Effector memory CD8-positive, alpha-beta T cell (primary cell): Measurements from ENCODE around the gene COTL1.
A peak's percentile ranks its signal among the peaks of the same experiment; 100 is the strongest.
"Not testable (repeated sequence)": the region's sequence is repeated elsewhere in the genome, so short reads cannot be mapped to it uniquely, and the experiment has no call there.

ENCODE experiments used
- ATAC-seq: fragments of 150-1000 bp; cut with Tn5 transposase; replicated peaks from 2 replicates; pipeline ENCODE4 v1.10.0; 2021; ENCODE audit warnings: mild to moderate bottlenecking, moderate library complexity
- DNase-seq, 3 experiments: peaks; one replicate each; pipeline ENCODE4 v3.0.0; 2021
- H3K27ac Mint-ChIP-seq, 2 donors: one replicate each; pipeline ENCODE4 v1.8.0; 2022; ENCODE audit warnings: mild to moderate bottlenecking in 2 of 2, mixed read lengths in 2 of 2, moderate library complexity in 2 of 2
- H3K27me3 Mint-ChIP-seq, 2 donors: one replicate each; pipeline ENCODE4 v1.8.0; 2022; ENCODE audit warnings: mixed read lengths in 2 of 2
- H3K36me3 Mint-ChIP-seq: one replicate; pipeline ENCODE4 v1.8.0; 2022; ENCODE audit warnings: mild to moderate bottlenecking, moderate library complexity, mixed read lengths; ENCODE audit not compliant: insufficient read depth
- H3K4me1 Mint-ChIP-seq, 2 donors: one replicate each; pipeline ENCODE4 v1.8.0; 2022; ENCODE audit warnings: low read depth in 2 of 2, mixed read lengths in 2 of 2
- H3K4me3 Mint-ChIP-seq, 2 donors: one replicate each; pipeline ENCODE4 v1.8.0; 2022; ENCODE audit warnings: mild to moderate bottlenecking in 2 of 2, mixed read lengths in 2 of 2, moderate library complexity in 2 of 2
- H3K9me3 Mint-ChIP-seq, 2 donors: one replicate each; pipeline ENCODE4 v1.8.0; 2022; ENCODE audit warnings: mixed read lengths in 2 of 2

Gene COTL1

DNA sequence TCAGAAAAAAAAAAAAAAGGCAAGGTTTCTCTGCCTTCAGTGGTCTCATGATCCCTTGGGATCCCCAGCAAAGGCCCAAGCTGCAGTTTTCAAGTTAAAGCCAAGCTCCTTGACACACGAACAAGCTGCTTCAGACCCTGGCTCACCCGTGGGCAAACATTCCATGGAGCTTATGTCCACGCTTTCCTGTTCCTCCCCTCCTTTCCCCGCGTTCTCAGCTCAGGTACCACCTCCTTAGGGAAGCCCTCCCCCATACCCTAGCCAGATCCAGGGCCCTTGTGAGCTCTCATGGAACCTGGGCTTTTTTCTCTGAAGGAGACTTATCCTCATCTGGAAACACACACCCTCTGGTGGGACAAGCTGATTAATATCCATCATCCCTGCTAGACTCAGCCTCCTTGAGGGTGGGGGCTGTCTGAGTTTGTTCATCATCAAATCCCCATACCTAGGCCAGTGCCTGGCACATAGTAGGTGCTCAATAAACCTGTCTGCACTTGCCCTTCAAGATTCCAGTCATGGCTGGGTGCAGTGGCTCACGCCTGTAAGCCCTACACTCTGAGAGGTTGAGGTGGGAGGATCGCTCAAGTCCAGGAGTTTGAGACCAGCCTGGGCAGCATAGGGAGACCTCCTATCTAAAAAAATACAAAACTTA is 54.7 kb downstream of the COTL1 start:
- Mint-ChIP-seq H3K27me3 (no peaks in the 10 kb centered on the region), H3K36me3 (peaks cover 33% of the 10 kb centered on the region), H3K27ac (peak overlapping the region; percentile 28 to 86), H3K4me1 (peaks cover 3 to 8% of the 10 kb centered on the region in 2 donors), H3K9me3 (no peaks in the 10 kb centered on the region), H3K4me3 (no peak overlapping the region)
- DNase-seq (no peak), ATAC-seq (no peak)

- DNase-seq = no peak
- no peak for ATAC-seq
- H3K36me3 Mint-ChIP-seq = peaks cover 26% of the 10 kb centered on the region
Measured at GRCh38 chr16:84562174-84562815, 55.6 kb downstream of the COTL1 start.

GRCh38 chr16:84561291-84561690 is 56.6 kb downstream of the COTL1 start:
- Mint-ChIP-seq H3K4me1 (no peaks in the 10 kb centered on the region), H3K4me3 (no peak overlapping the region), H3K27me3 (no peaks in the 10 kb centered on the region), H3K36me3 (peaks cover 20% of the 10 kb centered on the region), H3K9me3 (no peaks in the 10 kb centered on the region), H3K27ac (no peak overlapping the region)
- DNase-seq = no peak
- no peak for ATAC-seq

More at GRCh38 chr16:84562174-84562815, 55.6 kb downstream of the COTL1 start:
- no peaks in the 10 kb centered on the region for H3K27me3 Mint-ChIP-seq
- H3K27ac Mint-ChIP-seq = no peak overlapping the region
- no peak overlapping the region for H3K4me3 Mint-ChIP-seq
- no peaks in the 10 kb centered on the region for H3K9me3 Mint-ChIP-seq
- no peaks in the 10 kb centered on the region for H3K4me1 Mint-ChIP-seq

GRCh38 chr16:84560269-84560668 is 57.6 kb downstream of the COTL1 start:
- Mint-ChIP-seq H3K4me1 (no peaks in the 10 kb centered on the region), H3K27ac (peak overlapping the region in 1 of 2 donors; percentile 47), H3K27me3 (no peaks in the 10 kb centered on the region), H3K36me3 (peaks cover 14% of the 10 kb centered on the region), H3K9me3 (no peaks in the 10 kb centered on the region), H3K4me3 (no peak overlapping the region)
- DNase-seq (no peak), ATAC-seq (no peak)

DNA sequence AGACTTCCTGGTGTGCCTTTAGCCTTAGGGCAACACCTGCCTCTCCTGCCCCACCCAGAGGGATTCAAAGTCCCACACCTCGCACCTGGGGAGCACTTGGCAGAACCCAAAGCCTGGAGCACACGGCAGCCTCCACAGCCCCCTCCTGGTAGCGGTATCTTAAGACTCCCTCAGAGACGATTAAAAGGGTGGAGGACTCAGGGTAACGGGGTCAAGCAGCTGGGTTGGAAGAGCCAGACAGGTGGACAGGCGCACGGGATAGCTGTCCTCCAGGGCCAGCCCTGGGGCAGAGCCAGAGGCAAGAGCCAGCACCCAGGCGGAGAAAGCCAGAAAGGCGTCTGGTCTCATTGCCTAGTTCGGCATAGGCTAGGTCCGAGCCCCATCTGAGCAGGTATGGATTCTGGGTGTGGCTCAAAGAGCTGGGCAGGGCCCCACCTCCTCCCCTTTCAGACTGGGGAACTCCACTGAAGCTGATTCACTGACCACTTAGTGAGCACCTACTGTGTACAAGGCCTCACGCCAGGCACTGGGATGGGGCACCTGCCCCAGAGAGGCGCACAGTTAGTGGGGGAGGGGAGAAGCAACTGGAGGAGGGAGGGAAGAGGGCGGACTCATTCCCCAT is 58.5 kb downstream of the COTL1 start:
- Mint-ChIP-seq H3K27me3 (no peaks in the 10 kb centered on the region), H3K4me1 (peaks cover 3 to 4% of the 10 kb centered on the region in 2 donors), H3K27ac (peak overlapping the region in 1 of 2 donors; percentile 47), H3K36me3 (peaks cover 6% of the 10 kb centered on the region), H3K9me3 (no peaks in the 10 kb centered on the region), H3K4me3 (no peak overlapping the region)
- DNase-seq = no peak
- no peak for ATAC-seq

- not testable (repeated sequence) for H3K4me1 Mint-ChIP-seq, H3K9me3 Mint-ChIP-seq, DNase-seq, ATAC-seq, H3K36me3 Mint-ChIP-seq, H3K27me3 Mint-ChIP-seq, H3K4me3 Mint-ChIP-seq
- H3K27ac Mint-ChIP-seq = peak overlapping the region in 1 of 2 donors; percentile 44
Measured at GRCh38 chr16:84558850-84559249, 59.0 kb downstream of the COTL1 start.

- Mint-ChIP-seq H3K4me1 (peaks cover 18 to 20% of the 10 kb centered on the region in 2 donors), H3K27me3 (no peaks in the 10 kb centered on the region), H3K36me3 (peaks cover 6% of the 10 kb centered on the region), H3K4me3 (no peak overlapping the region), H3K9me3 (no peaks in the 10 kb centered on the region), H3K27ac (no peak overlapping the region)
- no peak for ATAC-seq
- no peak for DNase-seq
Measured at GRCh38 chr16:84557504-84557903, 60.4 kb downstream of the COTL1 start.

- Mint-ChIP-seq H3K27ac (no peak overlapping the region), H3K4me1 (peaks cover 18 to 24% of the 10 kb centered on the region in 2 donors)
Measured at GRCh38 chr16:84557059-84557458, 60.8 kb downstream of the COTL1 start.

GRCh38 chr16:84555418-84556196 is 62.3 kb downstream of the COTL1 start:
- no peaks in the 10 kb centered on the region for H3K9me3 Mint-ChIP-seq
- ATAC-seq (no peak), DNase-seq (no peak)
- H3K4me3 Mint-ChIP-seq = no peak overlapping the region
- peaks cover 22 to 29% of the 10 kb centered on the region in 2 donors for H3K4me1 Mint-ChIP-seq
- H3K36me3 Mint-ChIP-seq = peaks cover 6% of the 10 kb centered on the region
- no peak overlapping the region for H3K27ac Mint-ChIP-seq
- H3K27me3 Mint-ChIP-seq = no peaks in the 10 kb centered on the region

More at GRCh38 chr16:84557059-84557458, 60.8 kb downstream of the COTL1 start:
- no peaks in the 10 kb centered on the region for H3K9me3 Mint-ChIP-seq
- ATAC-seq (no peak), DNase-seq (no peak)
- no peaks in the 10 kb centered on the region for H3K27me3 Mint-ChIP-seq
- no peak overlapping the region for H3K4me3 Mint-ChIP-seq
- peaks cover 6% of the 10 kb centered on the region for H3K36me3 Mint-ChIP-seq

DNA sequence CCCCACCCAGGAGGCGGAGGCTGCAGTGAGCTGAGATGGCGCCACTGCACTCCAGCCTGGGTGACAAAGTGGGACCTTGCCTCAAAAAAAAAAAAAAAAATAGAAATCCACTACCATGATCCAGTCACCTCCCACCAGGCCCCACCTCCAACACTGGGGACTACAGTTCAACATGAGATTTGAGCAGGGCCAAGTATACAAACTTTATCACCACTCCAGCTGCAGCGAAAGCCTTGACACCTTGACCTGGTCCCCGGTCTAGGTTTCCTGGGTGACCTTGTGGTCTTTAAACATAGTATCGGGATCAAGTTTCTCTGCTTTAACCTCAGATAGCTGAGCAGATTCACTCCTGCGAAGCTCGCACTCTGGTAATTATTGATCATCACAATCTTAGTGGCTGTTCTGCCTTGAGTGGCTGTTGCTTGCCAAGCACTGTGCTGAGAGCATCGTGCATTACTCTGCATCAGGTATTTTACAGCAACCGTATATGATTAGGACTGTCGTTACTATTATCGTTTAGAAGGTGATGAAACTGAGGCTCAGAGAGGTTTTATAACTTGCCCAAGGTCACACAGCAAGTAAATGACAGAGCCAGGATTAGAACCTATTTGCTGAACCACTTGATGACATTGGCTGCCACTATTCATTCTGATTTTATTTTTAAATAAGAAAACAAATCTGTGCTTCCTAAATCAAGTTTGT is 63.1 kb downstream of the COTL1 start:
- Mint-ChIP-seq H3K4me3 (peak overlapping the region; percentile 76 to 91), H3K27me3 (no peaks in the 10 kb centered on the region), H3K36me3 (peaks cover 6% of the 10 kb centered on the region), H3K27ac (peak overlapping the region; percentile 87 to 89), H3K4me1 (peaks cover 30 to 37% of the 10 kb centered on the region in 2 donors), H3K9me3 (no peaks in the 10 kb centered on the region)
- ATAC-seq (peak; percentile 8), DNase-seq (no peak)

- Mint-ChIP-seq H3K9me3 (no peaks in the 10 kb centered on the region), H3K27me3 (no peaks in the 10 kb centered on the region), H3K4me1 (peaks cover 36 to 44% of the 10 kb centered on the region in 2 donors), H3K27ac (peak overlapping the region; percentile 87 to 89), H3K36me3 (peaks cover 10% of the 10 kb centered on the region), H3K4me3 (peak overlapping the region; percentile 76 to 91)
- ATAC-seq (peak; percentile 53), DNase-seq (peak; percentile 33 to 41 (median 40))
Measured at GRCh38 chr16:84553873-84554399, 63.9 kb downstream of the COTL1 start.

DNA sequence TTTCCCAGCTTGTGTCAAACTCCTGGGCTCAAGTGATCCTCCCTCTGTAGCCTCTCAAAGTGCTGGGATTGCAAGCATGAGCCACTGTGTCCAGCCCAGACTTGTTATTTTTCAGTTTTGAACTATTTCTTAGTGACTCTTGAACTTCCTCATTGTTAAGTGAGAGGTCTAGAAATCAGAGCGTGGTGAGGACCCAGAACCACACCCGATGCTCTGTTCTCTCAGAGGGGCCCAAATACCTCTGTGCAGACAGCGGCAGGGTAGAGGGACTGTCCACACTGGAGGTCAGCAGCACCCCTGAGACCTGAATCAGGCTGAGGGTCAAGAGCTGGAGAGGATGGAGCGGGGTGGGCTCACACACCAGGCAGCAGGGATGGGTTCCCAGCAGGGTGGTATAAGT is 65.7 kb downstream of the COTL1 start:
- no peak for ATAC-seq
- Mint-ChIP-seq H3K27me3 (no peaks in the 10 kb centered on the region), H3K27ac (peak overlapping the region; percentile 87 to 89), H3K4me3 (peak overlapping the region; percentile 76 to 91), H3K36me3 (peaks cover 10% of the 10 kb centered on the region), H3K9me3 (no peaks in the 10 kb centered on the region), H3K4me1 (peaks cover 38 to 46% of the 10 kb centered on the region in 2 donors)
- DNase-seq = no peak
